Neural progenitor cell (in vitro differentiated cells): Measurements from ENCODE around the gene ASH1L.

ENCODE experiments used
- CTCF ChIP-seq: fragments of 200-600 bp; sonication (generic); IDR thresholded peaks from 2 replicates; pipeline ENCODE4 v1.5.1; 2017; ENCODE audit warnings: antibody characterized with exemption, mild to moderate bottlenecking
- EZH2 ChIP-seq: fragments of 200-600 bp; sonication (generic); IDR thresholded peaks from 2 replicates; pipeline ENCODE4 v1.6.1; 2017; ENCODE audit warnings: antibody characterized with exemption, mild to moderate bottlenecking, moderate library complexity
- EZH2phosphoT487 ChIP-seq: fragments of 200-600 bp; sonication (generic); IDR thresholded peaks from 2 replicates; pipeline ENCODE4 v1.6.1; 2017; ENCODE audit warnings: antibody characterized with exemption

- TF ChIP-seq CTCF (no peak), EZH2 (no peak), EZH2phosphoT487 (no peak)
Observed at GRCh38 chr1:155329980-155330598, 232.5 kb downstream of the ASH1L start.
